ENCODE data around the gene KIF14. TPM values are rescaled to one million over a fixed set of nuclear protein-coding genes. Genes with fewer than 3 reads are reported as not detected.

KIF14 gene
- total and polyA plus RNA-seq, 2 of the 13 experiments (the other 11 are each of a cell fraction or from before 2014, with no cell fraction given) = 3.3 to 11.2 TPM

DNA sequence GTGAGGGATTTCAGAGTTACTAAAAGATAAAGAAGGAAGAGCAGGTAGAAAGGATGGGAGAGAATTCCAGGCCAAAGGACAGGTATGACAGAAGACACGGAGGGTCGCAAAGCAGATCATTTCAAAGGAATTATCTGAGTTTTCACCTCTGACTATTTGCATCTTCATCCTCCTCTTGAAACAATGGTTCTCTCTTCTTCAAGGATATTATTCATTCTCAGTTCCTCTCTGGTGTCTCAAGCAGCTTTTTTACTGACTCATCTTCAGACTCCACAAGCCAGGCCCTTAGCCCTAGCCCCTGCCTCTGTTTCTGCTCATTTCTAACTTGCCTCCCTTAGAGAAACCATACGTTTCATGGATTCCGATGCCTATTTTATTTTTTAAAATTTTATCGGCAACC, 34.1 kb upstream of the KIF14 start (continued):
- no peak for TF ChIP-seq ZC3H13 (CRISPR knock-in tag; IDR thresholded peaks at IDR 0.05)
- TF ChIP-seq ZSCAN22 (CRISPR knock-in tag; IDR thresholded peaks at IDR 0.05) = no peak

DNA sequence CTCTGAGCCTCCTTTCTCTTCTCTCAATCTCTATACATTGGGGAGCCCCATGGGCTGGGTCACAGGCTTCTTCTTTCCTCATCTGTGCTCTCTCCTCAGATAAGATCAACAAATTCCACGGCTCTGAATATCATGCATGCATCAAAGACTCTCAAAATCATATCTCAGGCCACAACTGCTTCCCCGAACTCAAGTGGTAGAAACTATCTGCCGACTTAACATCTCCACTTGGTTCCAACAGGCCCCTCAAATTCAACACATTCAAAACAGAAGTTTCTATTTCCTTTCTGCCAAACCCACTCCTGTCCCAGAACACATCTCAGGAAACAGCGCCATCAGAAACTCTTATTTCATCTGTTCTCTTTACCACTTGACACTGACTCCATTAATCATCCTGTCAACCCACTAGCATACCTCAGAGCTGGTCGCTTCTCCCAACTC, 32.5 kb upstream of the KIF14 start:
- CTCF ChIA-PET (ENCODE audit: low intra/inter-chr PET ratio, low total read pairs) = no interaction called here
- intact Hi-C loops (cut with micrococcal nuclease; ENCODE audit: unreplicated experiment) = no loop called here
- no TSS peak for BruUV-seq (replicated peaks)

DNA sequence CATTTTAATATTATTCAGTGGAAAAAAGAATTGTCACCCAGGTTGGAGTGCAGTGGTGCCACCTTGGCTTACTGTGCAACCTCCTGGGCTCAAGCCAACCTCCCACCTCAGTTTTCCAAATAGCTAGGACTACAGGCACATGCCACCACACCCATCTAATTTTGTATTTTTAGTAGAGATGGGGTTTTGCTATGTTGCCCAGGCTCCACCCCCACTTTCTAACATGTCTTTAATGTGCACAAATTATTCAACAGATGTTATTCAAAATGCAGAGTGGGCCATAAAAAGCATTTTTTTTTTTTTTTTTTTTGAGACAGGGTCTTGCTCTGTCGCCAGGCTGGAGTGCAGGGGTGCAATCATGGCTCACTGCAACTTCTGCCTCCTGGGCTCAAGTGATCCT, 31.8 kb upstream of the KIF14 start:
- H3K27me3 ChIP-seq (ENCODE audit: control insufficient read depth in 1 of 2, insufficient read depth in 2 of 2, low read length in 2 of 2) = no peaks in the 10 kb centered on the region
- H3K36me3 ChIP-seq (replicated peaks in 1 of 2; ENCODE audit: control insufficient read depth in 1 of 2, insufficient read depth in 2 of 2, low read length in 2 of 2) = peaks cover 3 to 25% of the 10 kb centered on the region in 2 experiments; a peak in 4 of 5 replicates
- no peaks in the 10 kb centered on the region for H3K9me3 ChIP-seq (ENCODE audit: low read length)
- BruUV-seq (replicated peaks) = no TSS peak
- H3K79me2 ChIP-seq (ENCODE audit: insufficient read depth, low read length) = no peaks in the 10 kb centered on the region
- 92% methylated on average over 1 of the region's 1 CpG for WGBS (ENCODE audit: low lambda C conversion rate)
- in situ Hi-C loops (cut with HindIII; ENCODE audit: extremely low pct_ligation_motif_present, low pct_unique_long_range_greater_than_20kb) = no loop called here
- FAIRE-seq (no peak), ATAC-seq (no peak), DNase-seq (ENCODE audit: low spot score) (no peak)
- H3K9ac ChIP-seq (ENCODE audit: insufficient read depth, low read depth, low read length) = no peak overlapping the region
- no peaks in the 10 kb centered on the region for H4K20me1 ChIP-seq (ENCODE audit: insufficient read depth, low read length)
- no peak overlapping the region for H3K27ac ChIP-seq (ENCODE audit: extremely low read length, insufficient read depth, low read length)
- H3K4me1 ChIP-seq (ENCODE audit: insufficient read depth, low read length) = no peaks in the 10 kb centered on the region
- intact Hi-C loops (cut with micrococcal nuclease; ENCODE audit: unreplicated experiment) = no loop called here
- ChIA-PET POLR2A (interaction anchor here (1.3 kb wide), 1 partner anchor 17 kb away, joined by 3 read pairs; the partner anchor contains the start of gene DDX59), CTCF (ENCODE audit: low intra/inter-chr PET ratio, low total read pairs) (no interaction called here)
- H2AFZ ChIP-seq (ENCODE audit: low read length) = no peak overlapping the region
- H3K4me2 ChIP-seq (ENCODE audit: low read depth, low read length) = no peak overlapping the region
- no peak overlapping the region for H3K4me3 ChIP-seq (replicated peaks in 1 of 3; ENCODE audit: insufficient read depth in 1 of 3, low read depth in 2 of 3, low read length in 3 of 3)
- TF ChIP-seq, protein P1, sequence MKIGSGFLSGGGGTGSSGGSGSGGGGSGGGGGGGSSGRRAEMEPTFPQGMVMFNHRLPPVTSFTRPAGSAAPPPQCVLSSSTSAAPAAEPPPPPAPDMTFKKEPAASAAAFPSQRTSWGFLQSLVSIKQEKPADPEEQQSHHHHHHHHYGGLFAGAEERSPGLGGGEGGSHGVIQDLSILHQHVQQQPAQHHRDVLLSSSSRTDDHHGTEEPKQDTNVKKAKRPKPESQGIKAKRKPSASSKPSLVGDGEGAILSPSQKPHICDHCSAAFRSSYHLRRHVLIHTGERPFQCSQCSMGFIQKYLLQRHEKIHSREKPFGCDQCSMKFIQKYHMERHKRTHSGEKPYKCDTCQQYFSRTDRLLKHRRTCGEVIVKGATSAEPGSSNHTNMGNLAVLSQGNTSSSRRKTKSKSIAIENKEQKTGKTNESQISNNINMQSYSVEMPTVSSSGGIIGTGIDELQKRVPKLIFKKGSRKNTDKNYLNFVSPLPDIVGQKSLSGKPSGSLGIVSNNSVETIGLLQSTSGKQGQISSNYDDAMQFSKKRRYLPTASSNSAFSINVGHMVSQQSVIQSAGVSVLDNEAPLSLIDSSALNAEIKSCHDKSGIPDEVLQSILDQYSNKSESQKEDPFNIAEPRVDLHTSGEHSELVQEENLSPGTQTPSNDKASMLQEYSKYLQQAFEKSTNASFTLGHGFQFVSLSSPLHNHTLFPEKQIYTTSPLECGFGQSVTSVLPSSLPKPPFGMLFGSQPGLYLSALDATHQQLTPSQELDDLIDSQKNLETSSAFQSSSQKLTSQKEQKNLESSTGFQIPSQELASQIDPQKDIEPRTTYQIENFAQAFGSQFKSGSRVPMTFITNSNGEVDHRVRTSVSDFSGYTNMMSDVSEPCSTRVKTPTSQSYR (CRISPR knock-in tag; IDR thresholded peaks at IDR 0.05; ENCODE audit: borderline replicate concordance) = no peak
- TF ChIP-seq, protein P2, sequence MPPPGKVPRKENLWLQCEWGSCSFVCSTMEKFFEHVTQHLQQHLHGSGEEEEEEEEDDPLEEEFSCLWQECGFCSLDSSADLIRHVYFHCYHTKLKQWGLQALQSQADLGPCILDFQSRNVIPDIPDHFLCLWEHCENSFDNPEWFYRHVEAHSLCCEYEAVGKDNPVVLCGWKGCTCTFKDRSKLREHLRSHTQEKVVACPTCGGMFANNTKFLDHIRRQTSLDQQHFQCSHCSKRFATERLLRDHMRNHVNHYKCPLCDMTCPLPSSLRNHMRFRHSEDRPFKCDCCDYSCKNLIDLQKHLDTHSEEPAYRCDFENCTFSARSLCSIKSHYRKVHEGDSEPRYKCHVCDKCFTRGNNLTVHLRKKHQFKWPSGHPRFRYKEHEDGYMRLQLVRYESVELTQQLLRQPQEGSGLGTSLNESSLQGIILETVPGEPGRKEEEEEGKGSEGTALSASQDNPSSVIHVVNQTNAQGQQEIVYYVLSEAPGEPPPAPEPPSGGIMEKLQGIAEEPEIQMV (CRISPR knock-in tag; IDR thresholded peaks at IDR 0.05; ENCODE audit: low read depth) = no peak
- TF ChIP-seq ZSCAN31 (CRISPR knock-in tag; IDR thresholded peaks at IDR 0.05; ENCODE audit: low read depth) (no peak), SP4 (CRISPR knock-in tag; IDR thresholded peaks at IDR 0.05) (no peak), ZNF224 (CRISPR knock-in tag; IDR thresholded peaks at IDR 0.05) (no peak), MIXL1 (CRISPR knock-in tag; IDR thresholded peaks at IDR 0.05) (no peak), AGO1 (IDR thresholded peaks at IDR 0.05; ENCODE audit: low read depth, low read length, poor library complexity, severe bottlenecking) (no peak)

More for the DNA sequence above, 32.5 kb upstream of the KIF14 start:
- ATAC-seq = no peak
- POLR2A ChIA-PET = no interaction called here
- no peak overlapping the region for H2AFZ ChIP-seq (ENCODE audit: low read length)
- no peaks in the 10 kb centered on the region for H3K4me1 ChIP-seq (ENCODE audit: insufficient read depth, low read length)
- H3K36me3 ChIP-seq (replicated peaks in 1 of 2; ENCODE audit: control insufficient read depth in 1 of 2, insufficient read depth in 2 of 2, low read length in 2 of 2) = peaks cover 6 to 29% of the 10 kb centered on the region in 2 experiments
- 83% methylated on average over 5 of the region's 5 CpGs for WGBS (ENCODE audit: low lambda C conversion rate)
- H3K27ac ChIP-seq (ENCODE audit: extremely low read length, insufficient read depth, low read length) = no peak overlapping the region
- no peaks in the 10 kb centered on the region for H4K20me1 ChIP-seq (ENCODE audit: insufficient read depth, low read length)
- H3K4me2 ChIP-seq (ENCODE audit: low read depth, low read length) = no peak overlapping the region
- no peak for DNase-seq (ENCODE audit: low spot score)
- H3K79me2 ChIP-seq (ENCODE audit: insufficient read depth, low read length) = no peaks in the 10 kb centered on the region
- no peak overlapping the region for H3K4me3 ChIP-seq (replicated peaks in 1 of 3; ENCODE audit: insufficient read depth in 1 of 3, low read depth in 2 of 3, low read length in 3 of 3)
- no peak for TF ChIP-seq REPIN1 (CRISPR knock-in tag; IDR thresholded peaks at IDR 0.05; ENCODE audit: borderline replicate concordance, low read depth)
- no peak for TF ChIP-seq ZNF776 (CRISPR knock-in tag; IDR thresholded peaks at IDR 0.05)
- TF ChIP-seq ZNF274 (CRISPR knock-in tag; IDR thresholded peaks at IDR 0.05) = no peak
- no peak for TF ChIP-seq ZC3H4 (CRISPR knock-in tag; IDR thresholded peaks at IDR 0.05; ENCODE audit: borderline replicate concordance)
- TF ChIP-seq NONO (IDR thresholded peaks at IDR 0.05) = no peak
- TF ChIP-seq NONO (CRISPR knock-in tag; conservative IDR thresholded peaks at IDR 0.05) = no peak
- no peak for FAIRE-seq
- no peak overlapping the region for H3K9ac ChIP-seq (ENCODE audit: insufficient read depth, low read depth, low read length)
- H3K9me3 ChIP-seq (ENCODE audit: low read length) = no peaks in the 10 kb centered on the region
- in situ Hi-C loops (cut with HindIII; ENCODE audit: extremely low pct_ligation_motif_present, low pct_unique_long_range_greater_than_20kb) = no loop called here
- H3K27me3 ChIP-seq (ENCODE audit: control insufficient read depth in 1 of 2, insufficient read depth in 2 of 2, low read length in 2 of 2) = no peaks in the 10 kb centered on the region
